Measurements from ENCODE around the gene LRRC8B.

GRCh38 chr1:89502895-89503294, 21.7 kb upstream of the LRRC8B start:
- no peak for TF ChIP-seq EZH2 (IDR thresholded peaks at IDR 0.05; ENCODE audit: insufficient read depth, low read length)
- no peak for TF ChIP-seq CTCF (IDR thresholded peaks at IDR 0.05; ENCODE audit: insufficient read depth, low read depth, low read length)

Measured in astrocyte (in vitro differentiated cells and primary cell).